GM12891 (cell line): ENCODE results near the gene CD109.

ENCODE experiments used
- POLR2A ChIP-seq: IDR thresholded peaks from 2 replicates; pipeline ENCODE4 v1.6.1; 2011; ENCODE audit warnings: low read depth, low read length, control low read depth
- POLR2AphosphoS5 ChIP-seq: IDR thresholded peaks from 2 replicates; pipeline ENCODE4 v1.6.1; 2011; ENCODE audit warnings: low read depth, low read length, control low read depth

DNA sequence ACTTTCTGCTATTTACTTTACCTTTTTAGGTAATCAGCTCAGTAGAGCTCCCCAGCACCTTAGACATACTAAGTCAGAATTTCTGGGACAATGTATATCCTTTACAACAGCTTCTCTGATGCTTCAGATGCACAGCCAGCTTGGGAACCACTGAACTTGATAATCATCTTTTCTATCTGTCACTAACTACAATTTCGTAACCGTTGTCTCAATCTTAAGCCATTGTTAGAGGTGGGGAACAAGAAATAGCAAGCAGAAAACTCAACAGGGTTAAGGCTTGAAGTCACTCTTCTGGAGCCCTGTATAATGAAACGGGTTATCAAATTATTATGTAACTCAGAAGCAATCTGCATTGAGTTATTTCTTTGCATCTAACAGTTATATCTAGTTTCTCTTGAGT lies 47.1 kb downstream of the CD109 start:
- TF ChIP-seq POLR2AphosphoS5 (no peak), POLR2A (no peak)
